B cell (primary cell): Measurements from ENCODE around the gene FRMD7. TPM values are rescaled to one million over a fixed set of nuclear protein-coding genes. Genes with fewer than 3 reads are reported as not detected.

ENCODE experiments used
- ATAC-seq: fragments of 200-7000 bp; cut with Tn5 transposase; one replicate; pipeline ENCODE4 v1.10.0; 2021; ENCODE audit warnings: low read depth, mild to moderate bottlenecking, moderate number of reproducible peaks, moderate library complexity
- CTCF ChIA-PET: fragments of 350-600 bp; sonication (Branson Sonifier 250); formaldehyde crosslinking; loops from one replicate; lab custom pipeline; 2021; ENCODE audit warnings: antibody characterized with exemption, inconsistent platforms; lab: Charles Lee
- POLR2A ChIA-PET: fragments of 350-600 bp; sonication (Branson Sonifier 250); formaldehyde crosslinking; loops from one replicate; lab custom pipeline; 2021; ENCODE audit warnings: antibody characterized with exemption; lab: Charles Lee
- DNase-seq: peaks from one replicate; pipeline ENCODE4 v3.0.0; 2013
- H2AFZ ChIP-seq: 2 replicates; pipeline ENCODE4 v1.6.1; 2012; ENCODE audit warnings: mild to moderate bottlenecking, low read depth, low read length; ENCODE audit not compliant: insufficient read depth, poor library complexity, severe bottlenecking
- H3K27ac ChIP-seq, 2 donors: 1 replicate in 1 of 2; 2 replicates in 1 of 2; pipeline ENCODE4 v1.5.1; 2012 to 2013; ENCODE audit warnings: low read length in 2 of 2, mild to moderate bottlenecking in 2 of 2, moderate library complexity in 1 of 2
- H3K27me3 ChIP-seq, 4 experiments: fragments of 200-600 bp in 1 of 4; sonication (generic) in 1 of 4; replicated peaks in 1 of 4; 1 replicate in 2 of 4; 2 replicates in 2 of 4; pipeline versions ENCODE4 v1.6.1 to v1.7.0; 2013 to 2016; ENCODE audit warnings: low read length in 3 of 4, mild to moderate bottlenecking in 2 of 4, mixed read lengths in 1 of 4, moderate library complexity in 1 of 4; ENCODE audit not compliant: insufficient read depth in 4 of 4, control insufficient read depth in 3 of 4; ENCODE audit errors: control extremely low read depth in 1 of 4
- H3K36me3 ChIP-seq, 2 experiments: replicated peaks in 1 of 2; 1 replicate in 1 of 2; 2 replicates in 1 of 2; pipeline versions ENCODE4 v1.6.1 to v1.7.1; 2013; ENCODE audit warnings: low read length in 1 of 2; ENCODE audit not compliant: insufficient read depth in 2 of 2, control insufficient read depth in 1 of 2; ENCODE audit errors: control extremely low read depth in 1 of 2, extremely low read depth in 1 of 2
- H3K4me1 ChIP-seq, 2 donors: fragments of 200-600 bp in 1 of 2; sonication (generic) in 1 of 2; 1 replicate in 1 of 2; 2 replicates in 1 of 2; pipeline versions ENCODE4 v1.5.1 to v1.6.1; 2013 to 2017; ENCODE audit warnings: low read length in 2 of 2; ENCODE audit not compliant: control insufficient read depth in 2 of 2, insufficient read depth in 2 of 2
- H3K4me2 ChIP-seq: replicated peaks from 2 replicates; pipeline ENCODE3; 2012; ENCODE audit warnings: mild to moderate bottlenecking, low read depth, low read length; ENCODE audit not compliant: poor library complexity, severe bottlenecking
- H3K4me3 ChIP-seq, 5 experiments: fragments of 200-600 bp in 1 of 5; sonication (generic) in 1 of 5; 1 replicate in 3 of 5; 2 replicates in 2 of 5; pipeline versions ENCODE4 v1.5.1 to v1.7.0; 2011 to 2016; ENCODE audit warnings: low read length in 4 of 5, mild to moderate bottlenecking in 4 of 5, low read depth in 2 of 5, control low read depth in 1 of 5, moderate library complexity in 1 of 5; ENCODE audit not compliant: insufficient read depth in 1 of 5; ENCODE audit errors: control extremely low read depth in 1 of 5, extremely low read depth in 1 of 5
- H3K79me2 ChIP-seq: fragments of 200-600 bp; sonication (generic); one replicate; pipeline ENCODE4 v1.6.0; 2016; ENCODE audit warnings: low read length; ENCODE audit not compliant: control insufficient read depth, insufficient read depth
- H3K9ac ChIP-seq: fragments of 200-600 bp; sonication (generic); 2 replicates; pipeline ENCODE4 v1.6.1; 2017; ENCODE audit warnings: mild to moderate bottlenecking, low read length, moderate library complexity
- H3K9me3 ChIP-seq, 3 donors: one replicate each; pipeline versions ENCODE4 v1.6.1 to v1.7.1; 2013; ENCODE audit warnings: low read length in 2 of 3; ENCODE audit not compliant: control insufficient read depth in 2 of 3, insufficient read depth in 1 of 3; ENCODE audit errors: control extremely low read depth in 1 of 3
- H4K20me1 ChIP-seq: 2 replicates; pipeline ENCODE4 v1.6.0; 2012; ENCODE audit warnings: mild to moderate bottlenecking, low read length; ENCODE audit not compliant: insufficient read depth, control insufficient read depth, poor library complexity, severe bottlenecking
- H3K27ac Mint-ChIP-seq: one replicate; pipeline ENCODE4 v1.8.0; 2021; ENCODE audit warnings: mixed read lengths
- H3K27me3 Mint-ChIP-seq: one replicate; pipeline ENCODE4 v1.8.0; 2021; ENCODE audit warnings: mixed read lengths
- H3K4me1 Mint-ChIP-seq: one replicate; pipeline ENCODE4 v1.8.0; 2021; ENCODE audit warnings: mixed read lengths
- H3K4me3 Mint-ChIP-seq: one replicate; pipeline ENCODE4 v1.8.0; 2021; ENCODE audit warnings: mixed read lengths
- H3K9me3 Mint-ChIP-seq: one replicate; pipeline ENCODE4 v1.8.0; 2022; ENCODE audit warnings: mixed read lengths; ENCODE audit not compliant: insufficient read depth
- CTCF ChIP-seq: fragments of 200-600 bp; IDR thresholded peaks from one replicate; pipeline ENCODE4 v1.8.0; 2022; ENCODE audit warnings: antibody characterized with exemption, mild to moderate bottlenecking
- EZH2 ChIP-seq: IDR thresholded peaks from 2 replicates; pipeline ENCODE4 v1.6.1; 2012; ENCODE audit warnings: borderline replicate concordance, low read depth, mild to moderate bottlenecking, moderate library complexity, low read length; ENCODE audit not compliant: insufficient read depth, poor library complexity, severe bottlenecking
- WGBS: methylation state at CpG from one replicate; pipeline ENCODE4 v1.1.5; 2013; ENCODE audit warnings: missing lambda C conversion rate; ENCODE audit not compliant: insufficient coverage; 5-methylcytosine and 5-hydroxymethylcytosine counted together
- intact Hi-C: fragments of 100-400 bp; cut with micrococcal nuclease; formaldehyde crosslinking; loops from one replicate; pipeline ENCODE4 v1.10.0; 2022
- polyA plus RNA-seq: library from polyadenylated mRNA; depleted of rRNA; stranded (reverse); fragments of >200 nt; gene quantifications from 2 replicates; pipeline ENCODE4 v1.2.3, GENCODE V29; 2012
- total RNA-seq, 2 donors: library from RNA; stranded (reverse); fragments of 120-200 nt in 1 of 2; gene quantifications; 1 replicate in 1 of 2; 2 replicates in 1 of 2; pipeline versions ENCODE4 v1.2.3 to v1.2.4, GENCODE V29; 2013 to 2022

FRMD7 gene
- total and polyA plus RNA-seq, 2 donors (not counting 1 experiment from before 2014, with no cell fraction given): not detected

- H3K9ac ChIP-seq: no peak overlapping the region
- Mint-ChIP-seq H3K27ac (no peak overlapping the region), H3K4me1 (no peaks in the 10 kb centered on the region), H3K4me3 (no peak overlapping the region), H3K9me3 (no peaks in the 10 kb centered on the region), H3K27me3 (no peaks in the 10 kb centered on the region)
- DNase-seq (no peak), ATAC-seq (no peak)
- no peaks in the 10 kb centered on the region for H4K20me1 ChIP-seq
- H3K27ac ChIP-seq: no peak overlapping the region
- H3K4me1 ChIP-seq: no peaks in the 10 kb centered on the region
- no peak overlapping the region for H2AFZ ChIP-seq
- no peaks in the 10 kb centered on the region for H3K9me3 ChIP-seq
- CTCF ChIA-PET: no interaction called here
- intact Hi-C loops: no loop called here
- no peak overlapping the region for H3K4me2 ChIP-seq
- POLR2A ChIA-PET: no interaction called here
- no peak for TF ChIP-seq EZH2
- no peak for TF ChIP-seq CTCF
- no peaks in the 10 kb centered on the region for H3K79me2 ChIP-seq
- WGBS: no CpG with 5 or more reads among the region's 3 CpGs
- peaks cover 0 to 4% (median 0%) of the 10 kb centered on the region in 4 experiments for H3K27me3 ChIP-seq
- H3K4me3 ChIP-seq: no peak overlapping the region
- no peaks in the 10 kb centered on the region for H3K36me3 ChIP-seq
These were observed 8.5 kb downstream of the FRMD7 start for GRCh38 chrX:132119283-132119682.

- H3K9ac ChIP-seq: no peak overlapping the region
- ATAC-seq (no peak), DNase-seq (no peak)
- no peaks in the 10 kb centered on the region for H3K9me3 ChIP-seq
- no peak overlapping the region for H3K4me3 ChIP-seq
- Mint-ChIP-seq H3K4me3 (no peak overlapping the region), H3K27ac (no peak overlapping the region), H3K9me3 (no peaks in the 10 kb centered on the region), H3K27me3 (no peaks in the 10 kb centered on the region), H3K4me1 (no peaks in the 10 kb centered on the region)
- intact Hi-C loops: no loop called here
- H3K4me1 ChIP-seq: no peaks in the 10 kb centered on the region
- H3K36me3 ChIP-seq: no peaks in the 10 kb centered on the region
- no peak for TF ChIP-seq EZH2
- TF ChIP-seq CTCF: no peak
- no peak overlapping the region for H2AFZ ChIP-seq
- no peaks in the 10 kb centered on the region for H4K20me1 ChIP-seq
- H3K4me2 ChIP-seq: no peak overlapping the region
- ChIA-PET POLR2A (no interaction called here), CTCF (no interaction called here)
- no CpG with 5 or more reads among the region's 4 CpGs for WGBS
- peaks cover 0 to 4% (median 0%) of the 10 kb centered on the region in 4 experiments for H3K27me3 ChIP-seq
- H3K79me2 ChIP-seq: no peaks in the 10 kb centered on the region
- no peak overlapping the region for H3K27ac ChIP-seq
These were observed 9.5 kb downstream of the FRMD7 start for GRCh38 chrX:132118358-132118757.
